ENCODE data around the gene CFTR. TPM values are rescaled to one million over a fixed set of nuclear protein-coding genes. Genes with fewer than 3 reads are reported as not detected.

CFTR gene
- total RNA-seq, 1 experiment from 2014 or later = 1.2 TPM

DNA sequence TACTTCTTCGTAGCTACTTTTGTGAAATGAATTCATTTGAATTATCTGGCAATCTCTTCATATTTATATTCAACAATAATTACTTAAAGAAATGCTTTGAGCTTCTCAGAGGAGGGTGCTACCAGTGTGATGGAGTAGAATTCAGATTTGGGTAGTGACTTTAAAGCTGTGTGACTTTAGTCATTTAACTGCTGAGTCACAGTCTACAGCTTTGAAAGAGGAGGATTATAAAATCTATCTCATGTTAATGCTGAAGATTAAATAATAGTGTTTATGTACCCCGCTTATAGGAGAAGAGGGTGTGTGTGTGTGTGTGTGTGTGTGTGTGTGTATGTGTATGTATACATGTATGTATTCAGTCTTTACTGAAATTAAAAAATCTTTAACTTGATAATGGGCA is 68.2 kb downstream of the CFTR start:
- TF ChIP-seq, protein P1, sequence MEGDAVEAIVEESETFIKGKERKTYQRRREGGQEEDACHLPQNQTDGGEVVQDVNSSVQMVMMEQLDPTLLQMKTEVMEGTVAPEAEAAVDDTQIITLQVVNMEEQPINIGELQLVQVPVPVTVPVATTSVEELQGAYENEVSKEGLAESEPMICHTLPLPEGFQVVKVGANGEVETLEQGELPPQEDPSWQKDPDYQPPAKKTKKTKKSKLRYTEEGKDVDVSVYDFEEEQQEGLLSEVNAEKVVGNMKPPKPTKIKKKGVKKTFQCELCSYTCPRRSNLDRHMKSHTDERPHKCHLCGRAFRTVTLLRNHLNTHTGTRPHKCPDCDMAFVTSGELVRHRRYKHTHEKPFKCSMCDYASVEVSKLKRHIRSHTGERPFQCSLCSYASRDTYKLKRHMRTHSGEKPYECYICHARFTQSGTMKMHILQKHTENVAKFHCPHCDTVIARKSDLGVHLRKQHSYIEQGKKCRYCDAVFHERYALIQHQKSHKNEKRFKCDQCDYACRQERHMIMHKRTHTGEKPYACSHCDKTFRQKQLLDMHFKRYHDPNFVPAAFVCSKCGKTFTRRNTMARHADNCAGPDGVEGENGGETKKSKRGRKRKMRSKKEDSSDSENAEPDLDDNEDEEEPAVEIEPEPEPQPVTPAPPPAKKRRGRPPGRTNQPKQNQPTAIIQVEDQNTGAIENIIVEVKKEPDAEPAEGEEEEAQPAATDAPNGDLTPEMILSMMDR (conservative IDR thresholded peaks at IDR 0.05) = no peak
- Histone ChIP-seq H3K79me1 (ENCODE audit: insufficient read depth, low read depth, low read length, poor library complexity, severe bottlenecking) (no peaks in the 10 kb centered on the region), H4K91ac (ENCODE audit: insufficient read length, low read depth, low read length) (no peak overlapping the region), H3K18ac (ENCODE audit: insufficient read length, low read depth, low read length) (no peak overlapping the region), H4K8ac (replicated peaks; ENCODE audit: insufficient read length, low read depth, low read length) (no peak overlapping the region), H2BK15ac (ENCODE audit: low read depth, low read length) (no peak overlapping the region), H2AK5ac (ENCODE audit: insufficient read length, low read length) (no peak overlapping the region), H3K9ac (ENCODE audit: extremely low read depth, insufficient read length, low read length) (no peak overlapping the region), H3K9me3 (ENCODE audit: control insufficient read depth, low read depth, low read length) (no peaks in the 10 kb centered on the region), H3K27ac (ENCODE audit: insufficient read length, low read depth, low read length) (no peak overlapping the region), H3K4ac (ENCODE audit: low read depth, low read length) (no peak overlapping the region), H2BK5ac (ENCODE audit: insufficient read length, low read length) (no peak overlapping the region), H3K23ac (ENCODE audit: insufficient read length, low read depth, low read length) (no peak overlapping the region), H3K4me2 (ENCODE audit: insufficient read depth, insufficient read length, low read length) (no peak overlapping the region), H3K79me2 (ENCODE audit: insufficient read depth, low read length) (no peaks in the 10 kb centered on the region), H4K5ac (ENCODE audit: insufficient read length, low read depth, low read length) (no peak overlapping the region), H4K20me1 (ENCODE audit: control insufficient read depth, insufficient read depth, insufficient read length) (no peaks in the 10 kb centered on the region), H2BK20ac (ENCODE audit: low read depth, low read length, poor library complexity, severe bottlenecking) (no peak overlapping the region), H3K14ac (ENCODE audit: insufficient read depth, low read length) (no peak overlapping the region), H3K23me2 (ENCODE audit: insufficient read length, low read depth, low read length, poor library complexity, severe bottlenecking) (no peaks in the 10 kb centered on the region), H3K27me3 (ENCODE audit: insufficient read depth, low read length) (no peaks in the 10 kb centered on the region), H3K4me1 (ENCODE audit: insufficient read depth, low read length) (no peaks in the 10 kb centered on the region), H2BK120ac (ENCODE audit: low read depth, low read length, poor library complexity, severe bottlenecking) (no peak overlapping the region), H3K56ac (ENCODE audit: insufficient read length, low read depth, low read length) (no peak overlapping the region), H2AFZ (ENCODE audit: low read length) (no peak overlapping the region), H3T11ph (ENCODE audit: low read length) (no peak overlapping the region), H2BK12ac (ENCODE audit: insufficient read length, low read depth, low read length) (no peak overlapping the region)
- Mint-ChIP-seq H3K36me3 (ENCODE audit: insufficient read depth in 1 of 3, low read depth in 3 of 3) (no peaks in the 10 kb centered on the region; a peak in 1 of 7 replicates), H3K9me3 (no peaks in the 10 kb centered on the region), H3K4me1 (peaks cover 3 to 8% of the 10 kb centered on the region in 2 experiments), H3K27ac (peak overlapping the region in 1 of 3 experiments; percentile 30; a peak in 1 of 7 replicates), H3K4me3 (no peak overlapping the region), H3K27me3 (ENCODE audit: low read depth) (no peaks in the 10 kb centered on the region)
- WGBS (ENCODE audit: extremely low coverage, insufficient read length, low lambda C conversion rate) = no CpG with 5 or more reads among the region's 2 CpGs
- DNase-seq = no peak
